Common myeloid progenitor, CD34-positive (primary cell): Measurements from ENCODE around the gene ANAPC4.

Experiments used
- CTCF ChIA-PET: fragments of 350-600 bp; sonication (Branson Sonifier 250); formaldehyde crosslinking; loops from one replicate; lab custom pipeline; 2021; ENCODE audit warnings: antibody characterized with exemption; lab: Charles Lee
- POLR2A ChIA-PET: fragments of 350-600 bp; sonication (Branson Sonifier 250); formaldehyde crosslinking; loops from one replicate; lab custom pipeline; 2021; ENCODE audit warnings: antibody characterized with exemption; lab: Charles Lee
- DNase-seq, 3 donors: peaks; one replicate each; pipeline versions ENCODE4 v3.0.0 to v3.0.0-alpha.2; 2013
- H3K27ac ChIP-seq, 2 experiments: 1 replicate in 1 of 2; 2 replicates in 1 of 2; pipeline ENCODE4 v1.7.0; 2013; ENCODE audit warnings: inconsistent platforms in 2 of 2, low read length in 2 of 2, mild to moderate bottlenecking in 2 of 2, low read depth in 1 of 2, moderate library complexity in 1 of 2; ENCODE audit not compliant: severe bottlenecking in 2 of 2, insufficient read depth in 1 of 2, poor library complexity in 1 of 2
- H3K27me3 ChIP-seq, 5 experiments: replicated peaks in 2 of 5; 1 replicate in 3 of 5; 2 replicates in 2 of 5; pipeline versions ENCODE4 v1.6.1 to v1.7.0; 2013; ENCODE audit warnings: low read length in 4 of 5, mild to moderate bottlenecking in 2 of 5, moderate library complexity in 2 of 5, inconsistent platforms in 1 of 5; ENCODE audit not compliant: insufficient read depth in 5 of 5, control insufficient read depth in 4 of 5
- H3K36me3 ChIP-seq, 4 experiments: 1 replicate in 2 of 4; 2 replicates in 2 of 4; pipeline versions ENCODE4 v1.6.1 to v1.7.0; 2013; ENCODE audit warnings: low read length in 3 of 4, control low read depth in 1 of 4, mild to moderate bottlenecking in 1 of 4; ENCODE audit not compliant: control insufficient read depth in 4 of 4, insufficient read depth in 4 of 4
- H3K4me1 ChIP-seq, 4 experiments: 1 replicate in 3 of 4; 2 replicates in 1 of 4; pipeline versions ENCODE4 v1.6.1 to v1.7.1; 2013; ENCODE audit warnings: low read length in 3 of 4, mild to moderate bottlenecking in 3 of 4, control low read depth in 1 of 4, inconsistent platforms in 1 of 4, moderate library complexity in 1 of 4; ENCODE audit not compliant: control insufficient read depth in 4 of 4, insufficient read depth in 4 of 4; ENCODE audit errors: control extremely low read depth in 1 of 4
- H3K4me3 ChIP-seq, 7 experiments: 1 replicate in 4 of 7; 2 replicates in 3 of 7; pipeline versions ENCODE4 v1.5.1 to v1.7.0; 2013; ENCODE audit warnings: mild to moderate bottlenecking in 7 of 7, low read length in 6 of 7, moderate library complexity in 6 of 7, inconsistent platforms in 2 of 7, low read depth in 2 of 7, control low read depth in 1 of 7; ENCODE audit not compliant: insufficient read depth in 4 of 7, control insufficient read depth in 1 of 7; ENCODE audit errors: extremely low read depth in 1 of 7
- H3K9me3 ChIP-seq, 5 experiments: 1 replicate in 4 of 5; 2 replicates in 1 of 5; pipeline versions ENCODE4 v1.6.1 to v1.7.1; 2013; ENCODE audit warnings: low read length in 4 of 5, mild to moderate bottlenecking in 2 of 5, inconsistent platforms in 1 of 5, low read depth in 1 of 5, moderate library complexity in 1 of 5; ENCODE audit not compliant: control insufficient read depth in 4 of 5, insufficient read depth in 2 of 5; ENCODE audit errors: control extremely low read depth in 1 of 5
- WGBS: methylation state at CpG from one replicate; pipeline ENCODE4 v1.1.5; 2013; ENCODE audit not compliant: insufficient coverage; 5-methylcytosine and 5-hydroxymethylcytosine counted together

Gene ANAPC4

DNA sequence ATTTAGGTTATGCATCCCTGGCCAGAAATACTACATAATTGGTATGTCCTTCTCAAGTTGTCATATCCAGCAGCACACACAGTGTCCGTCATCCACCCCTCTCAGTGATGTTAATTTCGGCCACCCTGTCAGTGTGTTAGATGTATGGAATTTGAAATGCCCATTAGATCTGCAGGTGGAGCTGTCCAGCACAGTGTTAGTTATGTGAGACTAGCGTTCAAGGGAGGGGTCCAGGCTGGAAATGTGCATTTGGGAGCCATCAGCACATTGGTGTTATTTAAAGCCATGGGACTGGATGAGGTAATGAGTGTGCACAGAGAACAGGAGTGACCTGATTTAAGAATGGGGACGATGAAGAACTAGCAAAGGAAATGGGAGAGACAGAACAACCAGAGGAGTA lies 22.4 kb downstream of the ANAPC4 start:
- Histone ChIP-seq H3K4me1 (no peaks in the 10 kb centered on the region), H3K36me3 (peaks cover 35 to 88% (median 61%) of the 10 kb centered on the region in 4 experiments), H3K27me3 (no peaks in the 10 kb centered on the region), H3K4me3 (no peak overlapping the region), H3K9me3 (peaks cover 0 to 8% (median 5%) of the 10 kb centered on the region in 5 experiments), H3K27ac (no peak overlapping the region)
- ChIA-PET CTCF (no interaction called here), POLR2A (no interaction called here)
- DNase-seq, result no peak
- 100% methylated on average over 3 of the region's 4 CpGs for whole genome bisulfite sequencing

DNA sequence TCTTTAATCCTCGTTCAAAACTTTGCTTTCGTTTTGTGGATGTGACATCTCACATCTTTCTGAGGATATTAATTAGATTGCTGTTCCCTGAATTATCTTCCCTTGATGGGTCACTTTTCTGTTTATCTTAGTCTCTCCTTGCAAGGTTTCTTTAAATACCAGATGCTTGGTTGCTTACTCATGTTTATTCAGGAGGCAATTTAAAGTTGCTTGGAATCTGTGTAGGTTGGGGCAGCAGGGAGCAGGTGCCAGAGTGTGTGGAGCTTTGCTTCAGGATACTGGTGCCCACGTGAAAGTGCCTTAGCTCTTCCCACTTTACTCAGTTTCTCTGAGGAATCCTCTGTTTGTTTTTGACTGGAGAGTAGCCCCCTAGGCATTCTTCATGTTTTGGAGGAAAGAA lies 24.0 kb downstream of the ANAPC4 start:
- ChIA-PET POLR2A (no interaction called here), CTCF (no interaction called here)
- Histone ChIP-seq H3K4me1 (no peaks in the 10 kb centered on the region), H3K36me3 (peaks cover 40 to 87% (median 56%) of the 10 kb centered on the region in 4 experiments), H3K4me3 (no peak overlapping the region), H3K27ac (no peak overlapping the region), H3K9me3 (peaks cover 0 to 8% (median 5%) of the 10 kb centered on the region in 5 experiments), H3K27me3 (no peaks in the 10 kb centered on the region)
- DNase-seq, result no peak
- 100% methylated on average over 3 of the region's 3 CpGs for WGBS

DNA sequence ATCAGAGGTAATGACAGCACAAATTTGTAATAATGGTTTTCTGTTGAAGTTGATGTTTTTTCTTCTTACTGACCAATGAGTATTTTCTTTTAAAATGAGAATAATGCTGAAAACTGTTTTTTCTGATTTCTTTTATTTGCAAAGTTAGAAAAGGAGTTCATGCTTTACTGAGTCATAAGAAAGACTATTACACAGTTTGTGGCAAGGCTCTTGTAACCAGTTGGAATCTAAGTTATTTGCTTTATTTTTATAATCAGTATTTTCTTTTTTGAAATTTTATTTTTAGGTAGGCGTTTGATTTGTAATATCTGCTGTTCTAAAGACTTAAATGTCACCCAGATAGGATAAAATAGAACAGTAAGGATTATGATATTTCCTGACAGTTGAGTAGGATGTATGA lies 25.5 kb downstream of the ANAPC4 start:
- ChIA-PET POLR2A (no interaction called here), CTCF (no interaction called here)
- H3K36me3 ChIP-seq, result peaks cover 34 to 81% (median 46%) of the 10 kb centered on the region in 4 experiments
- peaks cover 0 to under 1% (median 0%) of the 10 kb centered on the region in 5 experiments for H3K9me3 ChIP-seq
- DNase-seq, result no peak
- WGBS, result no CpG with 5 or more reads among the region's 1 CpG
- H3K4me1 ChIP-seq, result no peaks in the 10 kb centered on the region
- no peak overlapping the region for H3K4me3 ChIP-seq
- no peaks in the 10 kb centered on the region for H3K27me3 ChIP-seq
- no peak overlapping the region for H3K27ac ChIP-seq

DNA sequence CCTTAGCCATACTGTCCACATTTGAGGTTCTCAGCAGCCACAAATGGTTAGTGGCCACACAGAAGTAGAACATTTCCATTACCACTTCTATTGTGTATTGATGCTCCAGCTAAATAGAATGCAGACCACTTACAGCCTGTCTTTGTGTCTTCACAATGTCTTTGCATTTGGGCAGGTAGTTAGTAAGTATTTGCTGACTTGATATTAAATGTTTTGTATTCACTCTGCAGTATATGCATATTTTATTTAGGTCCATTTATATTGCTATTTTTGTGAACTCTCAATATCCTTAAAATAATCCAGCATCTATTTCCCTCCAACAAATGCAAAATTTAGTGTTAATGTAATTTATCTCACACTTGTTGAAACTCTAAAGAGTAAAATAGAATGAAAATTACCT lies 26.6 kb downstream of the ANAPC4 start:
- POLR2A ChIA-PET, result no interaction called here
- no peaks in the 10 kb centered on the region for H3K4me1 ChIP-seq
- H3K36me3 ChIP-seq, result peaks cover 27 to 79% (median 42%) of the 10 kb centered on the region in 4 experiments
- no peaks in the 10 kb centered on the region for H3K9me3 ChIP-seq
- CTCF ChIA-PET, result interaction anchor here (0.8 kb wide), 1 partner anchor 36 kb away, joined by 3 read pairs; no protein-coding TSS in a partner anchor
- H3K27ac ChIP-seq, result no peak overlapping the region
- no peaks in the 10 kb centered on the region for H3K27me3 ChIP-seq
- no peak for DNase-seq
- no peak overlapping the region for H3K4me3 ChIP-seq

DNA sequence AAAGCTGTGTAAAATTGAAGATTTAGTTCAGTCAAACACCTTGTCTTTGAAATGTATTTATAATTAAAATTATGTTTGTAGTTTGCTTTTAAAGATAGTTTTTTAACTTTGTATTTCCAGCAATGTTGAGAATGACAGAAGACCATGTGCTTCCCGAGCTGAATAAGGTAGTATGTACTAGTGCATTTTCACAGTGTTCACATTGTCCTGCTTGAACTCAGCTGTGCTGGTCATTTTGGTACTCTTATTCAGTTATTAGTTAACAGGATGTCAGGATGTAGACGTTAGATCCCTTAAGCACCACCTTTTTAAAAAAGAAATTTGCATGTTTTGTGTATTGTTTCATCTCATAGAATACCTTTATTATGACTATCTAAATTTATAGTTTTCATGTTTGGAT lies 28.4 kb downstream of the ANAPC4 start:
- Histone ChIP-seq H3K27ac (no peak overlapping the region), H3K9me3 (no peaks in the 10 kb centered on the region), H3K27me3 (no peaks in the 10 kb centered on the region), H3K36me3 (peaks cover 24 to 81% (median 43%) of the 10 kb centered on the region in 4 experiments), H3K4me3 (no peak overlapping the region), H3K4me1 (no peaks in the 10 kb centered on the region)
- ChIA-PET CTCF (no interaction called here), POLR2A (no interaction called here)
- DNase-seq, result no peak
- WGBS, result 83% methylated on average over 1 of the region's 2 CpGs

DNA sequence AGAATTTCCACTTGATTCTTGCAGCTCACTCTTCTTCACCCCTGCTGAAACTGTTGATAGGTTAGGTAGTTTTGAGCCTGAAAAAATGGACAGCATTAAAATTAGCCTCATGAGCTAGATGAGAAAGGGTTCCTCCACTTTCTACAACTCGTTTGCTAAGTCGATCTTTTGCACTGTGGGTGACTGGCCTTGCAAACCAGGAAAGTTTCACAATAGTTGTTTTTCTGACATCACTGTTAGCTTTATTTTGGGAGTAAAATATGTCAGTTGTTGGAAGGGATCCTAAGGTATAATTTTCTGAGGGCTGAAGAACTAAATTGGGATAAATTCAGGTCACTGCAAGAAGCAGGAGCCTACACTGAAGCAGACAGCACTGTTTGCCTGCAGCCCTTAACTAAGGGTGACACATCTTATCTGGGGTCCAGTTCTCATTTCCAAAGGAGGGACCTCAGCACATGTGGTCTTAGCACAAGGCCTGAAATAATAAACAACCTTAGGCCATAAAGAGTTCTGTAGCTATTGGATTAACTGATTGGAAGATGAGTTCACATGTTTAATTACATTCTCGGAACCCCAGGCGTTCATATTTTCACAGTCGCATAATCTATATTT lies 29.1 kb downstream of the ANAPC4 start:
- peaks cover 23 to 81% (median 45%) of the 10 kb centered on the region in 4 experiments for H3K36me3 ChIP-seq
- no peak overlapping the region for H3K4me3 ChIP-seq
- H3K9me3 ChIP-seq, result no peaks in the 10 kb centered on the region
- H3K27ac ChIP-seq, result no peak overlapping the region
- 100% methylated on average over 2 of the region's 5 CpGs for WGBS
- ChIA-PET POLR2A (no interaction called here), CTCF (no interaction called here)
- no peaks in the 10 kb centered on the region for H3K27me3 ChIP-seq
- H3K4me1 ChIP-seq, result no peaks in the 10 kb centered on the region
- no peak for DNase-seq

DNA sequence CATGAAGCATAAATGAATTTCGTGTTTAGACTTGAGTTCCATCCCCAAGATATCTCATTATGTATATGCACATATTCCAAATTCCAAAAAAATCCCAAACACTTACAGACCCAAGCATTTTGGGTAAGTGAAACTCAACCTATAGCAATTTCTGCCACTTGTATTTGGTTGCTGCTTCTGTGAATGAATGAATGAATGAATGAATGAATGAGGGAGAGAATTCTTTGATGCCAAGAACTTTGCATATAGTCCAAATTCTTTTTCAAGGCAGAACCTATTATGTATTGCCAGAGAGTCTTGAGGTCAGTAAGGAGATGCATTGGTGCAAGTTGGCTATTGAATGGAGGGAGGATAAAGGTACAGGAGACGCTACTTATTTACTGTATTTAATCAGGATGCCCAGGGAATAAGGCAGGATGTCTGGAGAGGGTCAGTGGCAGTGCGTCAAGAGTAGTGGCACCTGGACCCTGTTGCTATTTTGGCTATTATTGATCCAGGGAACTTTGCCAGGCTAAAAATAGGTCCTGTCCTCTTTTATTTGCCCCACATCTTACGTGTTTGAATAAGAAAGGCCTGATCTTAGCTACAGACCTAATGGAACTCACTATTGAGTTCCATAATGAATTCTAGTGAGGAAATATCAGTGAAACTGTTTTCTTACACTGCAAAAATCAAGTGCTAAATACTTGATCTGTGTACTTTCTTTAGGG lies 33.9 kb downstream of the ANAPC4 start:
- ChIA-PET CTCF (no interaction called here), POLR2A (no interaction called here)
- no peaks in the 10 kb centered on the region for H3K4me1 ChIP-seq
- H3K27me3 ChIP-seq, result no peaks in the 10 kb centered on the region
- no peak overlapping the region for H3K4me3 ChIP-seq
- no peak overlapping the region for H3K27ac ChIP-seq
- DNase-seq, result no peak
- H3K9me3 ChIP-seq, result no peaks in the 10 kb centered on the region
- H3K36me3 ChIP-seq, result peaks cover 18 to 80% (median 43%) of the 10 kb centered on the region in 4 experiments
- WGBS, result 100% methylated on average over 2 of the region's 4 CpGs
